IMR-90 (cell line): ENCODE measurements around the gene RMND5A. TPM values are rescaled to one million over a fixed set of nuclear protein-coding genes. Genes with fewer than 3 reads are reported as not detected.

Experiments
- ATAC-seq: fragments of 200-7000 bp; cut with Tn5 transposase; 2 replicates; pipeline ENCODE4 v1.9.1; 2020; ENCODE audit warnings: low read depth, mild to moderate bottlenecking, moderate library complexity
- BruUV-seq: library from RNA; stranded (reverse); fragments of 400-500 nt; replicated peaks from 2 replicates; lab custom pipeline; 2021; lab: Mats Ljungman, UMichigan
- CTCF ChIA-PET: fragments of 300-600 bp; formaldehyde crosslinking; extraction: SDS; loops from one replicate; lab custom pipeline; 2021; ENCODE audit warnings: antibody characterized with exemption; lab: Yijun Ruan, JAX
- POLR2A ChIA-PET: fragments of 300-600 bp; sonication (Branson Sonifier 250); formaldehyde crosslinking; loops from one replicate; lab custom pipeline; 2022; ENCODE audit warnings: antibody characterized with exemption; ENCODE audit not compliant: unreplicated experiment; lab: Charles Lee
- DNase-seq: peaks from one replicate; pipeline ENCODE4 v3.0.0; 2013
- H2AFZ ChIP-seq: replicated peaks from 2 replicates; pipeline ENCODE3; 2013; ENCODE audit warnings: low read length, mild to moderate bottlenecking; ENCODE audit not compliant: poor library complexity
- H2AK5ac ChIP-seq: 2 replicates; pipeline ENCODE4 v1.6.1; 2013; ENCODE audit warnings: low read depth, low read length, inconsistent platforms
- H2AK9ac ChIP-seq: replicated peaks from 2 replicates; pipeline ENCODE3; 2013; ENCODE audit warnings: mild to moderate bottlenecking, low read depth, low read length, moderate library complexity; ENCODE audit not compliant: poor library complexity
- H2BK120ac ChIP-seq: 2 replicates; pipeline ENCODE4 v1.6.1; 2013; ENCODE audit warnings: low read depth, low read length, inconsistent platforms
- H2BK15ac ChIP-seq: 3 replicates; pipeline ENCODE4 v1.6.1; 2013; ENCODE audit warnings: low read depth, low read length, inconsistent platforms
- H2BK20ac ChIP-seq: 2 replicates; pipeline ENCODE4 v1.6.1; 2013; ENCODE audit warnings: low read depth, mild to moderate bottlenecking, inconsistent platforms, low read length, moderate library complexity
- H2BK5ac ChIP-seq: 2 replicates; pipeline ENCODE4 v1.6.1; 2013; ENCODE audit warnings: mild to moderate bottlenecking, low read depth, low read length, inconsistent platforms; ENCODE audit not compliant: poor library complexity, severe bottlenecking
- H3K14ac ChIP-seq: replicated peaks from 2 replicates; pipeline ENCODE4 v1.6.1; 2013; ENCODE audit warnings: low read depth, low read length, inconsistent platforms
- H3K18ac ChIP-seq: 2 replicates; pipeline ENCODE4 v1.6.1; 2013; ENCODE audit warnings: low read depth, low read length, control low read depth
- H3K23ac ChIP-seq: 2 replicates; pipeline ENCODE4 v1.6.1; 2013; ENCODE audit warnings: low read depth, low read length, inconsistent platforms
- H3K27ac ChIP-seq: 2 replicates; pipeline ENCODE4 v1.5.1; 2013; ENCODE audit warnings: mild to moderate bottlenecking, control low read depth, low read length; ENCODE audit not compliant: insufficient read depth
- H3K27me3 ChIP-seq: 2 replicates; pipeline ENCODE4 v1.6.1; 2013; ENCODE audit warnings: low read length; ENCODE audit not compliant: control insufficient read depth, insufficient read depth
- H3K36me3 ChIP-seq: 2 replicates; pipeline ENCODE4 v1.6.1; 2013; ENCODE audit warnings: low read length, mixed read lengths; ENCODE audit not compliant: control insufficient read depth, insufficient read depth
- H3K4ac ChIP-seq: 2 replicates; pipeline ENCODE4 v1.6.1; 2013; ENCODE audit warnings: low read depth, low read length, inconsistent platforms
- H3K4me1 ChIP-seq: 2 replicates; pipeline ENCODE4 v1.6.1; 2013; ENCODE audit warnings: low read length, mixed read lengths; ENCODE audit not compliant: control insufficient read depth, insufficient read depth
- H3K4me2 ChIP-seq: 2 replicates; pipeline ENCODE4 v1.6.1; 2013; ENCODE audit warnings: low read depth, mild to moderate bottlenecking, control low read depth, low read length, moderate library complexity
- H3K4me3 ChIP-seq: 2 replicates; pipeline ENCODE4 v1.5.1; 2013; ENCODE audit warnings: low read depth, mild to moderate bottlenecking, control low read depth, low read length, moderate library complexity; ENCODE audit not compliant: insufficient read depth
- H3K56ac ChIP-seq: 2 replicates; pipeline ENCODE4 v1.6.1; 2013; ENCODE audit warnings: low read length, inconsistent platforms; ENCODE audit not compliant: insufficient read depth; ENCODE audit errors: extremely low read depth
- H3K79me1 ChIP-seq, 2 experiments: 2 replicates each; pipeline ENCODE4 v1.6.1; 2013; ENCODE audit warnings: low read length in 2 of 2, inconsistent platforms in 1 of 2, low read depth in 1 of 2
- H3K9ac ChIP-seq: 2 replicates; pipeline ENCODE4 v1.6.1; 2013; ENCODE audit warnings: low read depth, low read length, control low read depth
- H3K9me1 ChIP-seq: 2 replicates; pipeline ENCODE4 v1.6.1; 2013; ENCODE audit warnings: low read length, inconsistent platforms; ENCODE audit not compliant: insufficient read depth
- H3K9me3 ChIP-seq: 2 replicates; pipeline ENCODE4 v1.6.1; 2013; ENCODE audit warnings: low read length; ENCODE audit not compliant: control insufficient read depth, insufficient read depth
- H4K20me1 ChIP-seq: 2 replicates; pipeline ENCODE4 v1.6.1; 2013; ENCODE audit warnings: low read length, inconsistent platforms; ENCODE audit not compliant: insufficient read depth
- H4K5ac ChIP-seq: 2 replicates; pipeline ENCODE4 v1.6.1; 2013; ENCODE audit warnings: mild to moderate bottlenecking, low read depth, low read length, control low read depth
- H4K8ac ChIP-seq, 2 experiments: 2 replicates each; pipeline ENCODE4 v1.6.1; 2013; ENCODE audit warnings: low read depth in 2 of 2, low read length in 2 of 2, control low read depth in 1 of 2, inconsistent platforms in 1 of 2
- H4K91ac ChIP-seq: 2 replicates; pipeline ENCODE4 v1.6.1; 2013; ENCODE audit warnings: low read depth, low read length, inconsistent platforms; ENCODE audit not compliant: insufficient read depth
- CHD1 ChIP-seq: IDR thresholded peaks from 2 replicates; pipeline ENCODE4 v1.6.1; 2012; ENCODE audit warnings: low read depth, low read length, improper control_type of control experiment
- MAFK ChIP-seq: IDR thresholded peaks from 2 replicates; pipeline ENCODE4 v1.6.1; 2012; ENCODE audit warnings: low read depth, low read length, improper control_type of control experiment
- NFE2L2 ChIP-seq: fragments of 150-350 bp; IDR thresholded peaks from 2 replicates; pipeline ENCODE4 v1.6.1; 2016; ENCODE audit warnings: low read depth, mild to moderate bottlenecking, low read length
- POLR2A ChIP-seq: IDR thresholded peaks from 2 replicates; pipeline ENCODE4 v1.6.1; 2012; ENCODE audit warnings: mild to moderate bottlenecking, low read depth, low read length
- RAD21 ChIP-seq: IDR thresholded peaks from 2 replicates; pipeline ENCODE4 v1.6.1; 2012; ENCODE audit warnings: low read length, improper control_type of control experiment
- RFX5 ChIP-seq: IDR thresholded peaks from 2 replicates; pipeline ENCODE4 v1.8.0; 2012; ENCODE audit warnings: low read depth, mild to moderate bottlenecking, low read length, moderate library complexity
- SMC3 ChIP-seq: fragments of 150-350 bp; IDR thresholded peaks from 2 replicates; pipeline ENCODE4 v1.6.1; 2016; ENCODE audit warnings: low read depth, mild to moderate bottlenecking, antibody characterized with exemption, low read length, moderate library complexity
- WGBS, 2 experiments: methylation state at CpG; one replicate each; pipeline versions ENCODE4 v1.1.5 to v1.1.7; 2013; ENCODE audit warnings: missing lambda C conversion rate in 2 of 2; ENCODE audit not compliant: insufficient read length in 1 of 2; ENCODE audit errors: extremely low coverage in 2 of 2; 5-methylcytosine and 5-hydroxymethylcytosine counted together
- dilution Hi-C: fragments of 300-500 bp; cut with HindIII; formaldehyde crosslinking; loops from one replicate; pipeline ENCODE4 v1.14.3; 2018; ENCODE audit warnings: low sequenced_read_pairs; ENCODE audit not compliant: unreplicated experiment
- in situ Hi-C: fragments of 300-500 bp; cut with MboI; formaldehyde crosslinking; loops from 3 replicates; pipeline ENCODE4 v1.14.3; 2019; ENCODE audit warnings: low sequenced_read_pairs, inconsistent platforms, mixed read lengths
- intact Hi-C: fragments of 100-400 bp; cut with micrococcal nuclease; formaldehyde crosslinking; loops from 2 replicates; pipeline ENCODE4 v1.10.0; 2022
- polyA plus RNA-seq, 3 experiments: library from polyadenylated mRNA; depleted of rRNA; stranded (reverse); fragments of >200 nt; gene quantifications; 2 replicates each; pipeline ENCODE4 v1.2.3, GENCODE V29; 2012; ENCODE audit warnings: low replicate concordance in 1 of 3
- total RNA-seq: library from RNA; depleted of rRNA; stranded (reverse); fragments of >200 nt; gene quantifications from 2 replicates; pipeline ENCODE4 v1.2.3, GENCODE V29; 2012

Gene RMND5A
- total and polyA plus RNA-seq, 2 of the 4 experiments (the other 2 are of a cell fraction) = 5.1 to 16.0 TPM

GRCh38 chr2:86788165-86788564 is 68.1 kb downstream of the RMND5A start:
- peaks cover 70% of the 10 kb centered on the region for H3K27me3 ChIP-seq
- H2BK120ac ChIP-seq = no peak overlapping the region
- H4K8ac ChIP-seq = no peak overlapping the region
- H3K27ac ChIP-seq = no peak overlapping the region
- no peaks in the 10 kb centered on the region for H4K20me1 ChIP-seq
- DNase-seq = no peak
- H2AK5ac ChIP-seq = no peak overlapping the region
- H2AFZ ChIP-seq = no peak overlapping the region
- no TSS peak for BruUV-seq
- H3K9me1 ChIP-seq = no peaks in the 10 kb centered on the region; the same call in 1 of the 2 replicates
- no peak for TF ChIP-seq RAD21
- no peak for TF ChIP-seq CHD1
- TF ChIP-seq NFE2L2 = no peak
- no peak for TF ChIP-seq RFX5
- no peak for TF ChIP-seq SMC3
- no peak for TF ChIP-seq MAFK
- no peak for TF ChIP-seq POLR2A
- no peaks in the 10 kb centered on the region for H3K36me3 ChIP-seq
- H3K4me1 ChIP-seq = 0 out of 2 replicates have a peak, but pooled peaks cover 2% of the 10 kb centered on the region
- H2BK15ac ChIP-seq = no peak overlapping the region
- intact Hi-C loops (no loop called here), in situ Hi-C loops (no loop called here), dilution Hi-C loops (no loop called here)
- no peak overlapping the region for H2AK9ac ChIP-seq
- no peak overlapping the region for H3K4me2 ChIP-seq
- no peak overlapping the region for H2BK20ac ChIP-seq
- H3K18ac ChIP-seq = no peak overlapping the region
- no peak overlapping the region for H3K23ac ChIP-seq
- no peak overlapping the region for H3K4me3 ChIP-seq
- H3K4ac ChIP-seq = no peak overlapping the region
- ChIA-PET CTCF (no interaction called here), POLR2A (no interaction called here)
- peaks cover 9% of the 10 kb centered on the region; the same call in 1 of the 2 replicates for H3K9me3 ChIP-seq
- H3K79me1 ChIP-seq = no peaks in the 10 kb centered on the region
- no peak overlapping the region for H3K14ac ChIP-seq
- H4K91ac ChIP-seq = no peak overlapping the region
- no peak overlapping the region for H2BK5ac ChIP-seq
- no peak overlapping the region for H3K9ac ChIP-seq
- no peak overlapping the region for H3K56ac ChIP-seq
- H4K5ac ChIP-seq = no peak overlapping the region
- 0% methylated on average over 1 of the region's 7 CpGs; no CpG with 5 or more reads in 1 of the 2 experiments for WGBS, 2 experiments
- no peak for ATAC-seq
